ENCODE measurements around the gene ZNF555.
"Not testable (repeated sequence)": the region's sequence is repeated elsewhere in the genome, so short reads cannot be mapped to it uniquely, and the experiment has no call there.

Gene ZNF555

GRCh38 chr19:2883686-2884439 lies 42.6 kb downstream of the ZNF555 start:
- Histone ChIP-seq H3K36me3 (ENCODE audit: low read depth) (no peaks in the 10 kb centered on the region), H3K4me3 (ENCODE audit: severe bottlenecking) (no peak overlapping the region), H3K9me3 (ENCODE audit: severe bottlenecking) (no peaks in the 10 kb centered on the region), H3K27me3 (ENCODE audit: insufficient read depth, poor library complexity, severe bottlenecking) (no peaks in the 10 kb centered on the region), H3K4me1 (ENCODE audit: insufficient read depth, poor library complexity, severe bottlenecking) (peaks cover 8% of the 10 kb centered on the region), H3K27ac (ENCODE audit: poor library complexity, severe bottlenecking) (no peak overlapping the region)
- DNase-seq (ENCODE audit: low spot score) (no peak), ATAC-seq (ENCODE audit: low read depth) (no peak)
- TF ChIP-seq, protein P1, sequence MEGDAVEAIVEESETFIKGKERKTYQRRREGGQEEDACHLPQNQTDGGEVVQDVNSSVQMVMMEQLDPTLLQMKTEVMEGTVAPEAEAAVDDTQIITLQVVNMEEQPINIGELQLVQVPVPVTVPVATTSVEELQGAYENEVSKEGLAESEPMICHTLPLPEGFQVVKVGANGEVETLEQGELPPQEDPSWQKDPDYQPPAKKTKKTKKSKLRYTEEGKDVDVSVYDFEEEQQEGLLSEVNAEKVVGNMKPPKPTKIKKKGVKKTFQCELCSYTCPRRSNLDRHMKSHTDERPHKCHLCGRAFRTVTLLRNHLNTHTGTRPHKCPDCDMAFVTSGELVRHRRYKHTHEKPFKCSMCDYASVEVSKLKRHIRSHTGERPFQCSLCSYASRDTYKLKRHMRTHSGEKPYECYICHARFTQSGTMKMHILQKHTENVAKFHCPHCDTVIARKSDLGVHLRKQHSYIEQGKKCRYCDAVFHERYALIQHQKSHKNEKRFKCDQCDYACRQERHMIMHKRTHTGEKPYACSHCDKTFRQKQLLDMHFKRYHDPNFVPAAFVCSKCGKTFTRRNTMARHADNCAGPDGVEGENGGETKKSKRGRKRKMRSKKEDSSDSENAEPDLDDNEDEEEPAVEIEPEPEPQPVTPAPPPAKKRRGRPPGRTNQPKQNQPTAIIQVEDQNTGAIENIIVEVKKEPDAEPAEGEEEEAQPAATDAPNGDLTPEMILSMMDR (IDR thresholded peaks at IDR 0.05; ENCODE audit: poor library complexity, severe bottlenecking), result no peak

- TF ChIP-seq, protein P1 (IDR thresholded peaks at IDR 0.05; ENCODE audit: poor library complexity, severe bottlenecking), result no peak
- no peak overlapping the region for H3K4me3 ChIP-seq (ENCODE audit: severe bottlenecking)
- peaks cover 11% of the 10 kb centered on the region for H3K4me1 ChIP-seq (ENCODE audit: insufficient read depth, poor library complexity, severe bottlenecking)
- ATAC-seq (ENCODE audit: low read depth) (no peak), DNase-seq (ENCODE audit: low spot score) (no peak)
- no peak overlapping the region for H3K27ac ChIP-seq (ENCODE audit: poor library complexity, severe bottlenecking)
- no peaks in the 10 kb centered on the region for H3K36me3 ChIP-seq (ENCODE audit: low read depth)
- H3K9me3 ChIP-seq (ENCODE audit: severe bottlenecking), result peaks cover 2% of the 10 kb centered on the region
- H3K27me3 ChIP-seq (ENCODE audit: insufficient read depth, poor library complexity, severe bottlenecking), result no peaks in the 10 kb centered on the region
Measured at GRCh38 chr19:2885736-2886135, 44.5 kb downstream of the ZNF555 start.

GRCh38 chr19:2887391-2887914 lies 46.2 kb downstream of the ZNF555 start:
- no peak overlapping the region for H3K27ac ChIP-seq (ENCODE audit: poor library complexity, severe bottlenecking)
- TF ChIP-seq, protein P1 (IDR thresholded peaks at IDR 0.05; ENCODE audit: poor library complexity, severe bottlenecking), result peak; percentile 81
- DNase-seq (ENCODE audit: low spot score) (no peak), ATAC-seq (ENCODE audit: low read depth) (peak; percentile 54; the same call in 2 of the 3 replicates)
- peaks cover 11% of the 10 kb centered on the region for H3K4me1 ChIP-seq (ENCODE audit: insufficient read depth, poor library complexity, severe bottlenecking)
- H3K27me3 ChIP-seq (ENCODE audit: insufficient read depth, poor library complexity, severe bottlenecking), result no peaks in the 10 kb centered on the region
- H3K36me3 ChIP-seq (ENCODE audit: low read depth), result no peaks in the 10 kb centered on the region
- H3K4me3 ChIP-seq (ENCODE audit: severe bottlenecking), result no peak overlapping the region
- H3K9me3 ChIP-seq (ENCODE audit: severe bottlenecking), result peaks cover 2% of the 10 kb centered on the region

GRCh38 chr19:2888731-2889224 lies 47.5 kb downstream of the ZNF555 start:
- ATAC-seq (ENCODE audit: low read depth) (peak; percentile 73), DNase-seq (ENCODE audit: low spot score) (peak; percentile 83)
- TF ChIP-seq, protein P1 (IDR thresholded peaks at IDR 0.05; ENCODE audit: poor library complexity, severe bottlenecking), result no peak
- H3K27me3 ChIP-seq (ENCODE audit: insufficient read depth, poor library complexity, severe bottlenecking), result no peaks in the 10 kb centered on the region
- H3K36me3 ChIP-seq (ENCODE audit: low read depth), result no peaks in the 10 kb centered on the region
- H3K9me3 ChIP-seq (ENCODE audit: severe bottlenecking), result peaks cover 2% of the 10 kb centered on the region
- H3K4me3 ChIP-seq (ENCODE audit: severe bottlenecking), result peak overlapping the region; percentile 32
- H3K4me1 ChIP-seq (ENCODE audit: insufficient read depth, poor library complexity, severe bottlenecking), result peaks cover 11% of the 10 kb centered on the region
- no peak overlapping the region for H3K27ac ChIP-seq (ENCODE audit: poor library complexity, severe bottlenecking)

DNA sequence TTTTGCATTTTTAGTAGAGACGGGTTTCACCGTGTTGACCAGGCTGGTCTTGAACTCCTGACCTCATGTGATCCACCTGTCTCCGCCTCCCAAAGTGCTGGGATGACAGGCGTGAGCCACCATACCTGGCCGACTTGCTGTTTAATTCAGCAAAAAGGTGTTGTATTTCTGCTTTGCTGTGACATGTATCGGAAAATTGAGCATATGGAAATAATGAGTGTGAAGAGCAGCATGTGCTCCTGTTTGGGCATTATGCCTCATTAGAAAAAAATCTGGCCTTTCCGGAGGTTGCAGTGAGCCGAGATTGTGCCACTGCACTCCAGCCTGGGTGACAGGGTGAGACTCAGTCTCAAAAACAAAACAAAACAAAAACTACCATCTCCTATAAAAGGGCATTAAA lies 49.3 kb downstream of the ZNF555 start:
- ATAC-seq (ENCODE audit: low read depth); DNase-seq (ENCODE audit: low spot score); H3K36me3 ChIP-seq (ENCODE audit: low read depth); H3K27me3 ChIP-seq (ENCODE audit: insufficient read depth, poor library complexity, severe bottlenecking); H3K4me3 ChIP-seq (ENCODE audit: severe bottlenecking); H3K27ac ChIP-seq (ENCODE audit: poor library complexity, severe bottlenecking); H3K9me3 ChIP-seq (ENCODE audit: severe bottlenecking): not testable (repeated sequence)
- peaks cover 11% of the 10 kb centered on the region for H3K4me1 ChIP-seq (ENCODE audit: insufficient read depth, poor library complexity, severe bottlenecking)
